ENCODE data around the gene OR2B6. TPM values are rescaled to one million over a fixed set of nuclear protein-coding genes. Genes with fewer than 3 reads are reported as not detected.

OR2B6 gene
- total RNA-seq, 1 experiment from 2014 or later: not detected

Other genes with a start within 250 kb of the OR2B6 start
- not detected in 2 replicates for gene OR2B2, start 44.8 kb upstream of the OR2B6 start, total RNA-seq (2014; rRNA removed; shearing (Covaris generic); ENCODE audit: low replicate concordance)
- gene ZNF165, start 123.3 kb downstream of the OR2B6 start, total RNA-seq (2014; rRNA removed; shearing (Covaris generic); ENCODE audit: low replicate concordance): 0.49 TPM in 1 of 2 replicates, not detected in the other
- gene ZSCAN16, start 167.4 kb downstream of the OR2B6 start, total RNA-seq (2014; rRNA removed; shearing (Covaris generic); ENCODE audit: low replicate concordance): 1.3 and 1.7 TPM in 2 replicates
- 3.2 and 6.0 TPM in 2 replicates for gene ZKSCAN8, start 184.6 kb downstream of the OR2B6 start, total RNA-seq (2014; rRNA removed; shearing (Covaris generic); ENCODE audit: low replicate concordance)